Measurements from ENCODE around the gene DGCR2.

Gene DGCR2

GRCh38 chr22:19114984-19115552, 7.1 kb downstream of the DGCR2 start:
- no peak for DNase-seq
- TF ChIP-seq CTCF (IDR thresholded peaks at IDR 0.05; ENCODE audit: low read depth, low read length): no peak
- H3K4me3 ChIP-seq (ENCODE audit: low read depth, low read length): no peak overlapping the region
- H3K27me3 ChIP-seq: no peaks in the 10 kb centered on the region
- H3K9me3 ChIP-seq: no peaks in the 10 kb centered on the region
- H3K4me1 ChIP-seq: no peaks in the 10 kb centered on the region
- peaks cover 4% of the 10 kb centered on the region; the same call in 1 of the 2 replicates for H3K36me3 ChIP-seq

GRCh38 chr22:19113429-19113828, 8.8 kb downstream of the DGCR2 start:
- no peaks in the 10 kb centered on the region for H3K4me1 ChIP-seq
- DNase-seq: no peak
- no peaks in the 10 kb centered on the region for H3K27me3 ChIP-seq
- no peaks in the 10 kb centered on the region for H3K9me3 ChIP-seq
- H3K4me3 ChIP-seq (ENCODE audit: low read depth, low read length): no peak overlapping the region
- H3K36me3 ChIP-seq: peaks cover 4% of the 10 kb centered on the region; the same call in 1 of the 2 replicates
- TF ChIP-seq CTCF (IDR thresholded peaks at IDR 0.05; ENCODE audit: low read depth, low read length): no peak

GRCh38 chr22:19111584-19111983, 10.6 kb downstream of the DGCR2 start:
- DNase-seq: no peak
- Histone ChIP-seq H3K4me3 (ENCODE audit: low read depth, low read length) (no peak overlapping the region), H3K4me1 (no peaks in the 10 kb centered on the region), H3K9me3 (no peaks in the 10 kb centered on the region), H3K27me3 (no peaks in the 10 kb centered on the region), H3K36me3 (peaks cover 6% of the 10 kb centered on the region; the same call in 1 of the 2 replicates)
- TF ChIP-seq CTCF (IDR thresholded peaks at IDR 0.05; ENCODE audit: low read depth, low read length): no peak

- H3K27me3 ChIP-seq: no peaks in the 10 kb centered on the region
- H3K4me1 ChIP-seq: no peaks in the 10 kb centered on the region
- H3K4me3 ChIP-seq (ENCODE audit: low read depth, low read length): no peak overlapping the region
- no peaks in the 10 kb centered on the region for H3K9me3 ChIP-seq
- DNase-seq: no peak
- no peak for TF ChIP-seq CTCF (IDR thresholded peaks at IDR 0.05; ENCODE audit: low read depth, low read length)
- H3K36me3 ChIP-seq: peaks cover 6% of the 10 kb centered on the region; the same call in 1 of the 2 replicates
These were observed 11.1 kb downstream of the DGCR2 start for GRCh38 chr22:19111140-19111539.

GRCh38 chr22:19110646-19111045, 11.6 kb downstream of the DGCR2 start:
- no peak for DNase-seq
- TF ChIP-seq CTCF (IDR thresholded peaks at IDR 0.05; ENCODE audit: low read depth, low read length): no peak
- Histone ChIP-seq H3K27me3 (no peaks in the 10 kb centered on the region), H3K9me3 (no peaks in the 10 kb centered on the region), H3K36me3 (peaks cover 6% of the 10 kb centered on the region; the same call in 1 of the 2 replicates), H3K4me1 (no peaks in the 10 kb centered on the region), H3K4me3 (ENCODE audit: low read depth, low read length) (no peak overlapping the region)

GRCh38 chr22:19110064-19110458, 12.2 kb downstream of the DGCR2 start:
- Histone ChIP-seq H3K4me1 (no peaks in the 10 kb centered on the region), H3K27me3 (no peaks in the 10 kb centered on the region), H3K36me3 (peaks cover 6% of the 10 kb centered on the region; the same call in 1 of the 2 replicates), H3K4me3 (ENCODE audit: low read depth, low read length) (no peak overlapping the region), H3K9me3 (no peaks in the 10 kb centered on the region)
- TF ChIP-seq CTCF (IDR thresholded peaks at IDR 0.05; ENCODE audit: low read depth, low read length): no peak
- DNase-seq: no peak
